ENCODE measurements around the gene RAPGEF4. TPM values are rescaled to one million over a fixed set of nuclear protein-coding genes. Genes with fewer than 3 reads are reported as not detected.

The RAPGEF4 gene
- total RNA-seq, 1 donor from 2014 or later, result 21.8 TPM

GRCh38 chr2:172808156-172808555 is 72.5 kb downstream of the RAPGEF4 start:
- H3K36me3 ChIP-seq, result no peaks in the 10 kb centered on the region
- no peaks in the 10 kb centered on the region for H3K9me3 ChIP-seq
- no peaks in the 10 kb centered on the region for H3K27me3 ChIP-seq
- DNase-seq (no peak), ATAC-seq (no peak)
- H3K27ac ChIP-seq, result no peak overlapping the region
- H3K4me1 ChIP-seq, result no peaks in the 10 kb centered on the region
- intact Hi-C loops (cut with DNase I), result no loop called here
- no peak overlapping the region for H3K4me3 ChIP-seq
- TF ChIP-seq, protein P1, sequence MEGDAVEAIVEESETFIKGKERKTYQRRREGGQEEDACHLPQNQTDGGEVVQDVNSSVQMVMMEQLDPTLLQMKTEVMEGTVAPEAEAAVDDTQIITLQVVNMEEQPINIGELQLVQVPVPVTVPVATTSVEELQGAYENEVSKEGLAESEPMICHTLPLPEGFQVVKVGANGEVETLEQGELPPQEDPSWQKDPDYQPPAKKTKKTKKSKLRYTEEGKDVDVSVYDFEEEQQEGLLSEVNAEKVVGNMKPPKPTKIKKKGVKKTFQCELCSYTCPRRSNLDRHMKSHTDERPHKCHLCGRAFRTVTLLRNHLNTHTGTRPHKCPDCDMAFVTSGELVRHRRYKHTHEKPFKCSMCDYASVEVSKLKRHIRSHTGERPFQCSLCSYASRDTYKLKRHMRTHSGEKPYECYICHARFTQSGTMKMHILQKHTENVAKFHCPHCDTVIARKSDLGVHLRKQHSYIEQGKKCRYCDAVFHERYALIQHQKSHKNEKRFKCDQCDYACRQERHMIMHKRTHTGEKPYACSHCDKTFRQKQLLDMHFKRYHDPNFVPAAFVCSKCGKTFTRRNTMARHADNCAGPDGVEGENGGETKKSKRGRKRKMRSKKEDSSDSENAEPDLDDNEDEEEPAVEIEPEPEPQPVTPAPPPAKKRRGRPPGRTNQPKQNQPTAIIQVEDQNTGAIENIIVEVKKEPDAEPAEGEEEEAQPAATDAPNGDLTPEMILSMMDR (IDR thresholded peaks at IDR 0.05), result no peak

- DNase-seq (no peak), ATAC-seq (no peak)
- Histone ChIP-seq H3K36me3 (no peaks in the 10 kb centered on the region), H3K27me3 (no peaks in the 10 kb centered on the region), H3K4me1 (no peaks in the 10 kb centered on the region), H3K27ac (no peak overlapping the region), H3K4me3 (no peak overlapping the region), H3K9me3 (no peaks in the 10 kb centered on the region)
- intact Hi-C loops (cut with DNase I), result loop anchor here (5.0 kb wide), 1 partner anchor 126 kb away; no protein-coding TSS in a partner anchor
- TF ChIP-seq, protein P1 (IDR thresholded peaks at IDR 0.05), result no peak
These were observed 75.4 kb downstream of the RAPGEF4 start for GRCh38 chr2:172811027-172811426.

- intact Hi-C loops (cut with DNase I), result loop anchor here (5.0 kb wide), 1 partner anchor 125 kb away; no protein-coding TSS in a partner anchor
- no peaks in the 10 kb centered on the region for H3K4me1 ChIP-seq
- DNase-seq, result no peak
These were observed 76.6 kb downstream of the RAPGEF4 start for GRCh38 chr2:172812158-172812744.

DNA sequence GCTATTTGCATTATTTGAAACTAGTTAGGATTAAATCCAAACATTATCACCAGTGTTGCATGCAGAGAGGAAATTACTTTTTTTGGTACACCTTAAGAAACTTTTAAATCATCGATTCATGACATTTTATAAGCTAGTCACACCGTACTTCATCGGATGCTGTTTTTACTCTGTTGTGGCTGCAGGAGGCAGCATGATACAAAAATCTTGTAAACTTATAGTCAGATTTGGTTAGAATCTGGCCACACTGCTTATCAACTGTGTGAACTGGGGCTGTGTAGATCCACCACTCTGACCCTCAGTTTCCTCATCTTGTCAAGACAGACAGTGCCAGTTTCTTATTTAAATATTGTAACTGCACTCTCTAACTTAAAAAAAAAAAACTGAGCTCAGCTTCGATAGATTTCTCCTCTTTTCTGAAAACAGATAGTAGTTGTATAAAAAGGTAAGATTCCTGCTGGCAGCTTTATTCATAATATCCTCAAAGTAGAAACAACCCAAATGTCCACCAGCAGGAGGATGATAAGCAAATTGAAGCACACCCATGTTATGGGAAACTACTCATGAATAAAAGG is 77.8 kb downstream of the RAPGEF4 start:
- no peak overlapping the region for H3K4me3 ChIP-seq
- no peak overlapping the region for H3K27ac ChIP-seq
- no peaks in the 10 kb centered on the region for H3K9me3 ChIP-seq
- no peaks in the 10 kb centered on the region for H3K27me3 ChIP-seq
- TF ChIP-seq, protein P1 (IDR thresholded peaks at IDR 0.05), result peak; percentile 43
- no peak for DNase-seq
- H3K4me1 ChIP-seq, result no peaks in the 10 kb centered on the region
- H3K36me3 ChIP-seq, result no peaks in the 10 kb centered on the region
- intact Hi-C loops (cut with DNase I), result loop anchor here (5.0 kb wide), 1 partner anchor 124 kb away; no protein-coding TSS in a partner anchor
- ATAC-seq, result no peak

More at GRCh38 chr2:172812158-172812744, 76.6 kb downstream of the RAPGEF4 start:
- Histone ChIP-seq H3K9me3 (no peaks in the 10 kb centered on the region), H3K4me3 (no peak overlapping the region), H3K36me3 (no peaks in the 10 kb centered on the region), H3K27me3 (no peaks in the 10 kb centered on the region), H3K27ac (no peak overlapping the region)
- TF ChIP-seq, protein P1 (IDR thresholded peaks at IDR 0.05), result no peak
- no peak for ATAC-seq

GRCh38 chr2:172817411-172817810 is 81.8 kb downstream of the RAPGEF4 start:
- Histone ChIP-seq H3K9me3 (no peaks in the 10 kb centered on the region), H3K4me1 (no peaks in the 10 kb centered on the region), H3K36me3 (no peaks in the 10 kb centered on the region), H3K4me3 (no peak overlapping the region), H3K27me3 (no peaks in the 10 kb centered on the region), H3K27ac (no peak overlapping the region)
- DNase-seq, result no peak
- no peak for ATAC-seq
- intact Hi-C loops (cut with DNase I), result no loop called here
- TF ChIP-seq, protein P1 (IDR thresholded peaks at IDR 0.05), result no peak

All from upper lobe of right lung (tissue), 1 donor.